CD14-positive monocyte (primary cell): ENCODE measurements around the gene MAP3K1. TPM values are rescaled to one million over a fixed set of nuclear protein-coding genes. Genes with fewer than 3 reads are reported as not detected.

Experiments used
- DNase-seq, 3 donors: peaks; one replicate each; pipeline ENCODE4 v3.0.0-alpha.2; 2011 to 2022
- H2AFZ ChIP-seq: 2 replicates; pipeline ENCODE4 v1.6.0; 2012; ENCODE audit warnings: mild to moderate bottlenecking, low read depth, low read length, inconsistent platforms; ENCODE audit not compliant: insufficient read depth, poor library complexity, severe bottlenecking
- H3K27ac ChIP-seq, 2 donors: 1 replicate in 1 of 2; 2 replicates in 1 of 2; pipeline ENCODE4 v1.5.1; 2012 to 2013; ENCODE audit warnings: low read length in 2 of 2, control low read depth in 1 of 2, inconsistent platforms in 1 of 2, low read depth in 1 of 2, mild to moderate bottlenecking in 1 of 2
- H3K27me3 ChIP-seq, 2 donors: one replicate each; pipeline versions ENCODE4 v1.6.0 to v1.6.1; 2011 to 2013; ENCODE audit warnings: low read length in 2 of 2; ENCODE audit not compliant: control insufficient read depth in 2 of 2, insufficient read depth in 2 of 2
- H3K36me3 ChIP-seq, 2 donors: replicated peaks in 1 of 2; 1 replicate in 1 of 2; 2 replicates in 1 of 2; pipeline versions ENCODE4 v1.5.1 to v1.6.1; 2012 to 2013; ENCODE audit warnings: low read length in 2 of 2, control low read depth in 1 of 2, inconsistent platforms in 1 of 2, mild to moderate bottlenecking in 1 of 2; ENCODE audit not compliant: insufficient read depth in 2 of 2, control insufficient read depth in 1 of 2
- H3K4me1 ChIP-seq, 2 donors: 1 replicate in 1 of 2; 2 replicates in 1 of 2; pipeline versions ENCODE4 v1.5.1 to v1.6.1; 2012 to 2013; ENCODE audit warnings: low read length in 2 of 2, control low read depth in 1 of 2, inconsistent platforms in 1 of 2, mild to moderate bottlenecking in 1 of 2, moderate library complexity in 1 of 2; ENCODE audit not compliant: insufficient read depth in 2 of 2, control insufficient read depth in 1 of 2
- H3K4me2 ChIP-seq: replicated peaks from 2 replicates; pipeline ENCODE3; 2012; ENCODE audit warnings: low read length, moderate library complexity, mild to moderate bottlenecking; ENCODE audit not compliant: poor library complexity, severe bottlenecking; ENCODE audit errors: extremely low read depth
- H3K4me3 ChIP-seq, 3 experiments: fragments of 200-600 bp in 1 of 3; sonication (generic) in 1 of 3; replicated peaks in 1 of 3; 1 replicate in 2 of 3; 2 replicates in 1 of 3; pipeline ENCODE4 v1.5.1; 2011 to 2013; ENCODE audit warnings: low read length in 3 of 3, mild to moderate bottlenecking in 3 of 3, control low read depth in 2 of 3, low read depth in 2 of 3, inconsistent platforms in 1 of 3, moderate library complexity in 1 of 3
- H3K79me2 ChIP-seq: 2 replicates; pipeline ENCODE4 v1.6.0; 2012; ENCODE audit warnings: mild to moderate bottlenecking, control low read depth, inconsistent platforms, low read length, moderate library complexity; ENCODE audit not compliant: insufficient read depth
- H3K9ac ChIP-seq: 2 replicates; pipeline ENCODE4 v1.6.0; 2017; ENCODE audit warnings: low read length, mild to moderate bottlenecking; ENCODE audit not compliant: insufficient read depth, poor library complexity, severe bottlenecking
- H3K9me3 ChIP-seq, 2 donors: replicated peaks in 1 of 2; 1 replicate in 1 of 2; 2 replicates in 1 of 2; pipeline versions ENCODE4 v1.5.1 to v1.6.1; 2012 to 2013; ENCODE audit warnings: low read length in 2 of 2, control low read depth in 1 of 2; ENCODE audit not compliant: control insufficient read depth in 1 of 2, insufficient read depth in 1 of 2
- H4K20me1 ChIP-seq: 2 replicates; pipeline ENCODE4 v1.6.0; 2012; ENCODE audit warnings: mild to moderate bottlenecking, low read length, control low read depth, moderate library complexity; ENCODE audit not compliant: insufficient read depth
- H3K27ac Mint-ChIP-seq, 7 donors: one replicate each; pipeline ENCODE4 v1.8.0; 2020; ENCODE audit warnings: mild to moderate bottlenecking in 7 of 7, mixed read lengths in 7 of 7, moderate library complexity in 6 of 7, inconsistent platforms in 2 of 7
- H3K27me3 Mint-ChIP-seq, 3 donors: one replicate each; pipeline ENCODE4 v1.8.0; 2021 to 2022; ENCODE audit warnings: low read depth in 3 of 3, mild to moderate bottlenecking in 3 of 3, mixed read lengths in 3 of 3, moderate library complexity in 3 of 3, inconsistent platforms in 1 of 3
- H3K36me3 Mint-ChIP-seq, 2 donors: one replicate each; pipeline ENCODE4 v1.8.0; 2020; ENCODE audit warnings: mixed read lengths in 2 of 2, inconsistent platforms in 1 of 2, mild to moderate bottlenecking in 1 of 2
- H3K4me1 Mint-ChIP-seq: one replicate; pipeline ENCODE4 v1.8.0; 2020; ENCODE audit warnings: mild to moderate bottlenecking, mixed read lengths
- H3K4me3 Mint-ChIP-seq, 2 donors: one replicate each; pipeline ENCODE4 v1.8.0; 2020; ENCODE audit warnings: mild to moderate bottlenecking in 2 of 2, mixed read lengths in 2 of 2, moderate library complexity in 1 of 2
- H3K9me3 Mint-ChIP-seq, 7 donors: one replicate each; pipeline ENCODE4 v1.8.0; 2020 to 2022; ENCODE audit warnings: mixed read lengths in 7 of 7, mild to moderate bottlenecking in 6 of 7, moderate library complexity in 6 of 7, inconsistent platforms in 2 of 7
- WGBS: methylation state at CpG from one replicate; pipeline ENCODE4 v1.1.5; 2013; ENCODE audit warnings: missing lambda C conversion rate; ENCODE audit not compliant: insufficient coverage; 5-methylcytosine and 5-hydroxymethylcytosine counted together
- intact Hi-C, 2 donors: fragments of 100-400 bp; cut with micrococcal nuclease; formaldehyde crosslinking; loops; one replicate each; pipeline versions ENCODE4 v1.15.0 to v1.15.1; 2023
- polyA plus RNA-seq, 3 donors: library from polyadenylated mRNA; depleted of rRNA in 1 of 3; unstranded in 2 of 3; stranded (reverse) in 1 of 3; fragments of 300-500 nt in 2 of 3; fragments of >200 nt in 1 of 3; fragmentation: Illumina TruSeq in 2 of 3; gene quantifications; 1 replicate in 2 of 3; 2 replicates in 1 of 3; pipeline ENCODE4 v1.2.3, GENCODE V29; 2012 to 2021
- TF ChIP-seq, protein P1 (sequence below): fragments of 200-600 bp; IDR thresholded peaks from one replicate; pipeline ENCODE4 v1.8.0; 2022; ENCODE audit warnings: antibody characterized with exemption, mild to moderate bottlenecking

The MAP3K1 gene
- polyA plus RNA-seq, 3 donors, result 44.7 to 62.1 (median 45.6) TPM

- Histone ChIP-seq H3K4me2 (no peak overlapping the region), H3K27ac (no peak overlapping the region), H3K4me1 (no peaks in the 10 kb centered on the region), H3K9ac (no peak overlapping the region), H2AFZ (no peak overlapping the region), H3K9me3 (no peaks in the 10 kb centered on the region), H3K27me3 (no peaks in the 10 kb centered on the region), H4K20me1 (no peaks in the 10 kb centered on the region), H3K36me3 (no peaks in the 10 kb centered on the region), H3K4me3 (no peak overlapping the region), H3K79me2 (no peaks in the 10 kb centered on the region)
- TF ChIP-seq, protein P1, sequence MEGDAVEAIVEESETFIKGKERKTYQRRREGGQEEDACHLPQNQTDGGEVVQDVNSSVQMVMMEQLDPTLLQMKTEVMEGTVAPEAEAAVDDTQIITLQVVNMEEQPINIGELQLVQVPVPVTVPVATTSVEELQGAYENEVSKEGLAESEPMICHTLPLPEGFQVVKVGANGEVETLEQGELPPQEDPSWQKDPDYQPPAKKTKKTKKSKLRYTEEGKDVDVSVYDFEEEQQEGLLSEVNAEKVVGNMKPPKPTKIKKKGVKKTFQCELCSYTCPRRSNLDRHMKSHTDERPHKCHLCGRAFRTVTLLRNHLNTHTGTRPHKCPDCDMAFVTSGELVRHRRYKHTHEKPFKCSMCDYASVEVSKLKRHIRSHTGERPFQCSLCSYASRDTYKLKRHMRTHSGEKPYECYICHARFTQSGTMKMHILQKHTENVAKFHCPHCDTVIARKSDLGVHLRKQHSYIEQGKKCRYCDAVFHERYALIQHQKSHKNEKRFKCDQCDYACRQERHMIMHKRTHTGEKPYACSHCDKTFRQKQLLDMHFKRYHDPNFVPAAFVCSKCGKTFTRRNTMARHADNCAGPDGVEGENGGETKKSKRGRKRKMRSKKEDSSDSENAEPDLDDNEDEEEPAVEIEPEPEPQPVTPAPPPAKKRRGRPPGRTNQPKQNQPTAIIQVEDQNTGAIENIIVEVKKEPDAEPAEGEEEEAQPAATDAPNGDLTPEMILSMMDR, result no peak
- Mint-ChIP-seq H3K27ac (peak overlapping the region in 1 of 7 donors; percentile 69), H3K4me1 (peaks cover 17% of the 10 kb centered on the region), H3K9me3 (peaks cover 0 to 2% (median 0%) of the 10 kb centered on the region in 7 donors), H3K4me3 (no peak overlapping the region), H3K27me3 (peaks cover 0 to 2% (median 2%) of the 10 kb centered on the region in 3 donors), H3K36me3 (no peaks in the 10 kb centered on the region)
- intact Hi-C loops, result no loop called here
- WGBS, result no CpG with 5 or more reads among the region's 5 CpGs
- DNase-seq, result no peak
These were observed 45.3 kb upstream of the MAP3K1 start for GRCh38 chr5:56769875-56770604.

DNA sequence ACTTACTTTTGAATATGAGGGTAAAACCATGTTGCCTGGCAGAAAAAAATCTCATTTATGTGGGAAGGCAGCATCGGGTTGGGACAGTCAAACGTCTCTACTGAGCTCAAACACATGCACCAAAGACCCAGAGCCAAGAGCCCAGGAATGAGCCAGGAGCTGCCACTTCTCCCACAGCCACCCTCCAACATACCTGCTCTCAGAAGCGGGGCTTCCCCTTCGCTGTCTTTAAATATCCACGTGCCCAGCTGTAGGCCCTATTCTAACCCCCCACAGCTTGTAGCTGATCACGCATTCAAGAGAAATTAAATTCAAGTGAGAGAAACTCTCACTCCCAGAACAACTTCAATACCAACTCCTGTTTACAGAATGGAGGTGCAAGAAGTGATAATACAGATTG lies 42.6 kb upstream of the MAP3K1 start:
- Histone ChIP-seq H3K9me3 (no peaks in the 10 kb centered on the region), H3K36me3 (no peaks in the 10 kb centered on the region), H3K79me2 (no peaks in the 10 kb centered on the region), H3K27ac (no peak overlapping the region), H3K27me3 (no peaks in the 10 kb centered on the region), H2AFZ (no peak overlapping the region), H3K4me3 (no peak overlapping the region), H4K20me1 (no peaks in the 10 kb centered on the region), H3K4me1 (no peaks in the 10 kb centered on the region), H3K9ac (no peak overlapping the region), H3K4me2 (no peak overlapping the region)
- TF ChIP-seq, protein P1, result no peak
- Mint-ChIP-seq H3K36me3 (no peaks in the 10 kb centered on the region), H3K4me3 (no peak overlapping the region), H3K4me1 (peaks cover 10% of the 10 kb centered on the region), H3K9me3 (peaks cover 0 to 11% (median 2%) of the 10 kb centered on the region in 7 donors), H3K27ac (no peak overlapping the region), H3K27me3 (peaks cover 0 to 2% (median 2%) of the 10 kb centered on the region in 3 donors)
- 100% methylated on average over 5 of the region's 6 CpGs for WGBS
- intact Hi-C loops, result no loop called here
- no peak for DNase-seq
